ENCODE measurements around the gene MAP4K5. TPM values are rescaled to one million over a fixed set of nuclear protein-coding genes. Genes with fewer than 3 reads are reported as not detected.

The MAP4K5 gene
- total RNA-seq, 1 donor from 2014 or later: 93.1 TPM

DNA sequence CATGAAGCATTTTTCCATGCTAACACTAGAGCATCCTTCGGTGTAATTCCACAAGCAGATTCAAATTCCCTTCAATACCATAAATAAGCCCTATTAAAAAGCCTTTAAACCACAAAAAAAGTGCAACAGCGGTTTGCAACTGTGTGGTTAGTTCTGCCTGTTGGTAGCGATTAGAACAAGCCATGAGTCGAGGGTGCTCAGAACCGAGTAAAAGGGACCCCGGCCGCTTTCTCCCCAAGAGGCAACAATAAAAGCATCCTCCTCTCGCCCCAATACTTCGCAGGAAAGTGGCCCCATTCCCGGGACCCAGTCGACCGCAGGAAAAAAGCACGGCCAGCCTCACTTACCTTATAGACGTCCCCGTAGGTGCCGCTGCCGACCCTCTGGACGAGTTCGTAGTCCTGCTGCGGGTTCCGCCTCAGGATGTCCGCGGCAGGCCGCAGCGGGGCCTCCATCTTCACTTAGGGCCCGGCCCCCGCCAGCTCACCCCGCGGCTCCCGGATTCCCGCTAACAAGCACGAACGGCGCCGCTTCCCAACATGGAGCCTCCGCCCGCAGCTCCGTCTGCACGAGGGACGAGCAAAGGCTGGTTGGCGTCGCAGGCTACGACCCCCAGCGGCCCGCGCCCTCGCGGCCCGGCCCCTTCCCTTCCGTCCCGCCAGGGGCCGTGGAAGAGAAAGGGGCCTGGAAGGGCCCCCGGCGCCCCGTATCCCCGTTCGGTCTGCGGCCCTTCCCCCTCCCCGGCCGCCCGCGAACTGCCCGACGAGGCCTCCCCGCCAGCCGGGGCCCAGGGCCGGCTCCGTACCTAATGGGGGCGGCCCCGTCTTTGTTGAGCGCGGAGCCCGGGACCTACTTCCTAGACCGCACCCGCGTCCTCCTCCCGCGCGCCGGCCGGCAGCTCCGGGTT lies 521 bp downstream of the MAP4K5 start:
- no peaks in the 10 kb centered on the region for H3K9me3 ChIP-seq (ENCODE audit: insufficient read depth, low read depth, low read length)
- FAIRE-seq (no peak), DNase-seq (ENCODE audit: low read depth) (no peak)
- peaks cover 26% of the 10 kb centered on the region for H4K20me1 ChIP-seq (ENCODE audit: insufficient read depth, low read length)
- H3K4me3 Mint-ChIP-seq (ENCODE audit: unreplicated experiment): peak overlapping the region; percentile 96
- H3K4me1 ChIP-seq (ENCODE audit: insufficient read depth, low read length): peaks cover 35% of the 10 kb centered on the region
- H3K27ac ChIP-seq (ENCODE audit: low read depth, low read length): peak overlapping the region; percentile 94
- no peak overlapping the region for H2AFZ ChIP-seq (ENCODE audit: low read depth, low read length)
- H3K4me1 Mint-ChIP-seq (ENCODE audit: low read depth, unreplicated experiment): peaks cover 28% of the 10 kb centered on the region
- no peaks in the 10 kb centered on the region for H3K27me3 Mint-ChIP-seq (ENCODE audit: low read depth, unreplicated experiment)
- TF ChIP-seq CTCF (IDR thresholded peaks at IDR 0.05; ENCODE audit: insufficient read depth, low read depth, low read length) (no peak), EZH2 (IDR thresholded peaks at IDR 0.05; ENCODE audit: insufficient read depth, low read length) (no peak)
- peak overlapping the region; percentile 86 for H3K27ac Mint-ChIP-seq (ENCODE audit: unreplicated experiment)
- H3K27me3 ChIP-seq (ENCODE audit: insufficient read depth, low read length): no peaks in the 10 kb centered on the region
- H3K4me2 ChIP-seq (ENCODE audit: low read length): peak overlapping the region; percentile 94
- H3K36me3 Mint-ChIP-seq (ENCODE audit: low read depth, unreplicated experiment): peaks cover 6% of the 10 kb centered on the region
- H3K9ac ChIP-seq (ENCODE audit: low read length): peak overlapping the region; percentile 96
- peak overlapping the region; percentile 94 for H3K4me3 ChIP-seq (ENCODE audit: insufficient read depth, low read depth, low read length)
- peaks cover 4% of the 10 kb centered on the region for H3K36me3 ChIP-seq (ENCODE audit: insufficient read depth, low read length)
- peaks cover 58% of the 10 kb centered on the region for H3K79me2 ChIP-seq (ENCODE audit: insufficient read depth, low read length)
- no peaks in the 10 kb centered on the region for H3K9me3 Mint-ChIP-seq (ENCODE audit: unreplicated experiment)

- DNase-seq (ENCODE audit: low read depth) (no peak), FAIRE-seq (no peak)
- H3K9me3 ChIP-seq (ENCODE audit: insufficient read depth, low read depth, low read length): no peaks in the 10 kb centered on the region
- TF ChIP-seq CTCF (IDR thresholded peaks at IDR 0.05; ENCODE audit: insufficient read depth, low read depth, low read length): no peak
- peak overlapping the region; percentile 94 for H3K27ac ChIP-seq (ENCODE audit: low read depth, low read length)
- H3K4me3 ChIP-seq (ENCODE audit: insufficient read depth, low read depth, low read length): peak overlapping the region; percentile 94
- H2AFZ ChIP-seq (ENCODE audit: low read depth, low read length): no peak overlapping the region
- Mint-ChIP-seq H3K27ac (ENCODE audit: unreplicated experiment) (peak overlapping the region; percentile 86), H3K36me3 (ENCODE audit: low read depth, unreplicated experiment) (peaks cover 2% of the 10 kb centered on the region), H3K4me3 (ENCODE audit: unreplicated experiment) (peak overlapping the region; percentile 96), H3K27me3 (ENCODE audit: low read depth, unreplicated experiment) (no peaks in the 10 kb centered on the region), H3K9me3 (ENCODE audit: unreplicated experiment) (no peaks in the 10 kb centered on the region), H3K4me1 (ENCODE audit: low read depth, unreplicated experiment) (peaks cover 30% of the 10 kb centered on the region)
- H3K4me1 ChIP-seq (ENCODE audit: insufficient read depth, low read length): peaks cover 37% of the 10 kb centered on the region
- peaks cover 67% of the 10 kb centered on the region for H3K79me2 ChIP-seq (ENCODE audit: insufficient read depth, low read length)
- H3K9ac ChIP-seq (ENCODE audit: low read length): peak overlapping the region; percentile 96
- H3K36me3 ChIP-seq (ENCODE audit: insufficient read depth, low read length): peaks cover 4% of the 10 kb centered on the region
- peak overlapping the region; percentile 94 for H3K4me2 ChIP-seq (ENCODE audit: low read length)
- no peaks in the 10 kb centered on the region for H3K27me3 ChIP-seq (ENCODE audit: insufficient read depth, low read length)
- H4K20me1 ChIP-seq (ENCODE audit: insufficient read depth, low read length): peaks cover 33% of the 10 kb centered on the region
Measured at GRCh38 chr14:50530794-50531365, 1.5 kb downstream of the MAP4K5 start.

Measured in astrocyte (in vitro differentiated cells and primary cell).